Activated CD8-positive, alpha-beta T cell treated with anti-CD3 and anti-CD28 coated beads for 36 hours (primary cell): ENCODE data around the gene INPP5D. TPM values are rescaled to one million over a fixed set of nuclear protein-coding genes. Genes with fewer than 3 reads are reported as not detected.

Experiments
- ATAC-seq: fragments of 200-7000 bp; cut with Tn5 transposase; one replicate; pipeline ENCODE4 v1.10.0; 2021; ENCODE audit warnings: mild to moderate bottlenecking, moderate library complexity
- CTCF ChIA-PET: fragments of 350-600 bp; sonication (Branson Sonifier 250); formaldehyde crosslinking; loops from one replicate; lab custom pipeline; 2021; ENCODE audit warnings: antibody characterized with exemption; lab: Charles Lee
- POLR2A ChIA-PET: fragments of 350-600 bp; sonication (Branson Sonifier 250); formaldehyde crosslinking; loops from one replicate; lab custom pipeline; 2021; ENCODE audit warnings: antibody characterized with exemption; lab: Charles Lee
- DNase-seq: peaks from one replicate; pipeline ENCODE4 v3.0.0-alpha.2; 2020
- H3K27ac Mint-ChIP-seq: one replicate; pipeline ENCODE4 v1.8.0; 2021; ENCODE audit warnings: mild to moderate bottlenecking, mixed read lengths
- H3K27me3 Mint-ChIP-seq: one replicate; pipeline ENCODE4 v1.8.0; 2021; ENCODE audit warnings: mixed read lengths
- H3K36me3 Mint-ChIP-seq: one replicate; pipeline ENCODE4 v1.8.0; 2021; ENCODE audit warnings: low read depth, mixed read lengths
- H3K4me1 Mint-ChIP-seq: one replicate; pipeline ENCODE4 v1.8.0; 2021; ENCODE audit warnings: low read depth, mixed read lengths
- H3K4me3 Mint-ChIP-seq: one replicate; pipeline ENCODE4 v1.8.0; 2021; ENCODE audit warnings: mild to moderate bottlenecking, moderate library complexity, mixed read lengths
- H3K9me3 Mint-ChIP-seq: one replicate; pipeline ENCODE4 v1.8.0; 2021; ENCODE audit warnings: mixed read lengths
- intact Hi-C: fragments of 100-400 bp; cut with micrococcal nuclease; formaldehyde crosslinking; loops from one replicate; pipeline ENCODE4 v1.10.0; 2022
- total RNA-seq, 2 experiments: library from RNA; stranded (reverse); gene quantifications; one replicate each; pipeline ENCODE4 v1.2.3, GENCODE V29; 2021
- TF ChIP-seq, protein P1 (sequence below): fragments of 200-600 bp; IDR thresholded peaks from one replicate; pipeline ENCODE4 v1.8.0; 2022; ENCODE audit warnings: antibody characterized with exemption, mild to moderate bottlenecking

The INPP5D gene
- total RNA-seq, 2 experiments from 2014 or later, result 38.6 to 40.2 TPM

DNA sequence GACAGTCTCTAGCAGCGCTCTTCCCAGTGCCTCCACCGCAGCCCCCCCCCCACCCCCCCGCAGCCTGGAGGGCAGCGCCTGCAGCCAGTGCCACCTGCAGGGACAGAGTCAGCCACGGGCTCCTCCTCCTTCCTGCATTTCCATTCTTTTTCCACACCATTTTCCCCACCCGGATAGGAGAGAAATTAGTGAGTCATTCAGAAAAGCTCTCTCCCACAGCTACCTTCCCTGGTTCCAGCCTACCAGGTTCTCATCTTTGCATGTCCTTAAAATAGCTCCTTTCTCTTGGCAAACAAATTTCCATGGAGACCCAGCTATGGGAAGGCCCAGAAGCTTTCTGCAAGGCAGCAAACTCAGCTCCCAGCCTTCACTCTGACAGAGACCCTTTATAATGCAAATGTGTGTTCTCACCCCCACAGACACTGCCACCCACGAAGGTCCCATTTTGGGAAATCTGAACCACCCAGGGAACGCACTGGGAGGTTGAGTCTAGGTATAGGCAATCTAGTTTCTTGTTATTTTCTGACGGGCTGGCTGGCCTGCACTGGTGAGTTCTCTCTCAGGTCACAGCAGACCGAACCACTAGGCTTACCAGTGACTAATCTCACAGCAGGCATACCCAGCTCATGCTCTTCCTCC lies 149.5 kb downstream of the INPP5D start:
- Mint-ChIP-seq H3K4me1 (peaks cover 10% of the 10 kb centered on the region), H3K27ac (peak overlapping the region; percentile 2), H3K27me3 (no peaks in the 10 kb centered on the region), H3K4me3 (no peak overlapping the region), H3K9me3 (no peaks in the 10 kb centered on the region), H3K36me3 (peaks cover 5% of the 10 kb centered on the region)
- ATAC-seq (peak; percentile 34), DNase-seq (no peak)
- ChIA-PET POLR2A (interaction anchor here (0.9 kb wide), 1 partner anchor 18 kb away, joined by 3 read pairs; no protein-coding TSS in a partner anchor), CTCF (interaction anchor here (1.5 to 2.2 kb wide), 2 partner anchors 8 to 41 kb away, joined by 5 read pairs; partner anchors contain the start of gene ATG16L1)
- TF ChIP-seq, protein P1, sequence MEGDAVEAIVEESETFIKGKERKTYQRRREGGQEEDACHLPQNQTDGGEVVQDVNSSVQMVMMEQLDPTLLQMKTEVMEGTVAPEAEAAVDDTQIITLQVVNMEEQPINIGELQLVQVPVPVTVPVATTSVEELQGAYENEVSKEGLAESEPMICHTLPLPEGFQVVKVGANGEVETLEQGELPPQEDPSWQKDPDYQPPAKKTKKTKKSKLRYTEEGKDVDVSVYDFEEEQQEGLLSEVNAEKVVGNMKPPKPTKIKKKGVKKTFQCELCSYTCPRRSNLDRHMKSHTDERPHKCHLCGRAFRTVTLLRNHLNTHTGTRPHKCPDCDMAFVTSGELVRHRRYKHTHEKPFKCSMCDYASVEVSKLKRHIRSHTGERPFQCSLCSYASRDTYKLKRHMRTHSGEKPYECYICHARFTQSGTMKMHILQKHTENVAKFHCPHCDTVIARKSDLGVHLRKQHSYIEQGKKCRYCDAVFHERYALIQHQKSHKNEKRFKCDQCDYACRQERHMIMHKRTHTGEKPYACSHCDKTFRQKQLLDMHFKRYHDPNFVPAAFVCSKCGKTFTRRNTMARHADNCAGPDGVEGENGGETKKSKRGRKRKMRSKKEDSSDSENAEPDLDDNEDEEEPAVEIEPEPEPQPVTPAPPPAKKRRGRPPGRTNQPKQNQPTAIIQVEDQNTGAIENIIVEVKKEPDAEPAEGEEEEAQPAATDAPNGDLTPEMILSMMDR, result no peak
- intact Hi-C loops, result no loop called here

DNA sequence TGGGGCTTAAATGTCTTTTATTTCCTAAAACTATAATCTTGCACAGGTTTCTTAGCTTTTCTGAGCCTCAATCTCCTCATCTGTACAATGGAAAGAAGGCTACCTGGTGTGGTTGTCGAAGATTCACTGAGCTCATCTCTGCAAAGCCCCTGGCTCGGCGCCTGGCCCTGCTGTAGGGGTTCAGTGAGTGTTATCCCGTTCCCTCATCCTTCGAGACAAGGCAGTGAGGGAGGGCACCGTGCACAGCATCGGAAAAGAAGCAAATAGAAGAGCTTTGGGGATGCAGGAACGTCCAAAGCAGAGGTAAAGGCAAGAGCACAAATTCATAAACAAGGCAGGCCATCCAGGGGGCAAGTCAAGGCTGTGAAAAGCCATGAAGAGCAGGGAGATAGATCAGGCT lies 150.1 kb downstream of the INPP5D start:
- no peak overlapping the region for H3K4me3 Mint-ChIP-seq

DNA sequence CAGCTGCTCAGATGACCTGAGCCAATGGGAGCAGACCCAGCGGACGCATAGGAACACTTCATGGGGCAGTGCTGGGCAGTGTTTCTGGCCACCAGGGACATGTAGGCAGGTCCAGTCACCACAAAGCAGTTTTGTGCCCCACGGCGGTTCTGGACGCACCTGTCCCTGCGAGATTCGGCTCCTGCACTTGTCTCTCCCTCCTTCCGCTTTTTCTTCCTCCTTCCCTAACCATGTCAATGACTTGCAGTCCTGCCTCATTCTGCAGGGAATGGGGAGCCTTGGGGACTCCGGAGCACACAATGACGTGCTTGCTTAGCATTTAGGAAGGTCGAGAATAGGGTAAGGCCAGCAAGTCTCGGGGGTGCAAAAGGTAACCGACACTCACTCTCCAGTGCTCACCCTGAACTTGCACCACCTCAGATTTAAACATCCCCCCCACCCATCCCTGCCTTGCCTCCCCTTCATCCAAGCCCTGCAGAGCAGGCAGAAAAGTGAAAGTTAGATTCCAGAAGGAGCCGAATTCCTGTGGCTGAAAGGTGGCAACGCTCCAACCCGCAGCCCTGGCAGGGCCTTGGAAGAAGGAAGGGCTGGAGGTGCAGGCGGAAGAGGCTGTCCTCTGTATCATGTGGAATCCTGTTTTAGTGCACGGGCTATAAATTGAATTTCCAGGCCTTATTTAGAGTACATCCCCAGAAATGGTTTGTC lies 150.9 kb downstream of the INPP5D start:
- no peak for ATAC-seq
- H3K9me3 Mint-ChIP-seq, result no peaks in the 10 kb centered on the region
- POLR2A ChIA-PET, result interaction anchor here (0.7 kb wide), 1 partner anchor 13 kb away, joined by 3 read pairs; no protein-coding TSS in a partner anchor
- no peaks in the 10 kb centered on the region for H3K27me3 Mint-ChIP-seq
- no peak overlapping the region for H3K27ac Mint-ChIP-seq
- TF ChIP-seq, protein P1, result no peak
- H3K4me3 Mint-ChIP-seq, result no peak overlapping the region
- H3K4me1 Mint-ChIP-seq, result peaks cover 10% of the 10 kb centered on the region
- CTCF ChIA-PET, result interaction anchor here (1.5 kb wide), 1 partner anchor 40 kb away, joined by 5 read pairs; the partner anchor contains the start of gene ATG16L1
- intact Hi-C loops, result no loop called here
- no peaks in the 10 kb centered on the region for H3K36me3 Mint-ChIP-seq
- DNase-seq, result no peak

More for the DNA sequence above, 150.1 kb downstream of the INPP5D start:
- Mint-ChIP-seq H3K4me1 (peaks cover 10% of the 10 kb centered on the region), H3K27me3 (no peaks in the 10 kb centered on the region), H3K9me3 (no peaks in the 10 kb centered on the region), H3K27ac (no peak overlapping the region), H3K36me3 (peaks cover 3% of the 10 kb centered on the region)
- TF ChIP-seq, protein P1, result no peak
- ATAC-seq, result no peak
- intact Hi-C loops, result no loop called here
- POLR2A ChIA-PET, result interaction anchor here (0.7 kb wide), 1 partner anchor 14 kb away, joined by 3 read pairs; no protein-coding TSS in a partner anchor
- CTCF ChIA-PET, result interaction anchor here (1.5 kb wide), 1 partner anchor 41 kb away, joined by 5 read pairs; the partner anchor contains the start of gene ATG16L1
- no peak for DNase-seq

DNA sequence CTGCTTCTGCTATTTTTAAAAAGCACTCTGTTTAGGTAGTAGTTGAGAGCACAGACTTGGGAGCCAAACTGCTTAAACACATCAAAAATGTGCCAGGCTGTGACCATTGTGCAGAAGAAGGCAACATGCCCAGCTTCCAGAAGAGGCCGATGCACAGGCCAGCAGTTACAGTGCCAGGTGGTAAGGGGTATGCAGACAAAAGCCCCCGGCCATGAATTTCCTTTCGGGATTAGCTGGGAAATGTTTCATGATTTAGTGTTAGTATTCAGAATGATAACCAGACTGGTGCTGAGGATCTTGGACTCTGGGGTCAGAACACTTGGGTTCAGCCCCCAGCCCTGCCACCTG lies 151.4 kb downstream of the INPP5D start:
- Mint-ChIP-seq H3K36me3 (no peaks in the 10 kb centered on the region), H3K27me3 (no peaks in the 10 kb centered on the region), H3K9me3 (no peaks in the 10 kb centered on the region), H3K4me3 (no peak overlapping the region), H3K27ac (no peak overlapping the region), H3K4me1 (peaks cover 10% of the 10 kb centered on the region)
- ATAC-seq, result no peak
- ChIA-PET POLR2A (no interaction called here), CTCF (no interaction called here)
- no peak for DNase-seq
- intact Hi-C loops, result no loop called here
- TF ChIP-seq, protein P1, result no peak

DNA sequence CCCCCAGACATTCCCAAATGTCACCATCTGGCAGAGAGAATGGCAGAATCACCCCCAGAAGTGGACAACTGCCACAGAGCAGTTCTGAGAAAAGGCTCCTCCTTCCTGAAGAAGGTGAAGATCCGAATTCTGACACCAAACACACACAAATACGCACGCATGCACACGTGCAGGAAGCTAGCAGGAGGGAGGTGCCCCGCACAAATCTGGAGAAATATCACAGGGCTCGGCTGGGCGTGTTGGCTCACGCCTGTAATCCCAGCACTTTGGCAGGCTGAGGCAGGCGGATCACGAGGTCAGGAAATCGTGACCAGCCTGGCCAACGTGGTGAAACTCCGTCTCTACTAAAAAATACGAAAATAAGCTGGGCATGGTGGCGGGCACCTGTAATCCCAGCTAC lies 152.9 kb downstream of the INPP5D start:
- CTCF ChIA-PET, result no interaction called here

More for the DNA sequence above, 152.9 kb downstream of the INPP5D start:
- H3K4me1 Mint-ChIP-seq, result peaks cover 10% of the 10 kb centered on the region
- H3K9me3 Mint-ChIP-seq, result no peaks in the 10 kb centered on the region
- POLR2A ChIA-PET, result no interaction called here
- H3K4me3 Mint-ChIP-seq, result no peak overlapping the region
- ATAC-seq, result no peak
- TF ChIP-seq, protein P1, result no peak
- intact Hi-C loops, result no loop called here
- H3K27me3 Mint-ChIP-seq, result no peaks in the 10 kb centered on the region
- H3K27ac Mint-ChIP-seq, result no peak overlapping the region
- H3K36me3 Mint-ChIP-seq, result no peaks in the 10 kb centered on the region
- no peak for DNase-seq
